Liver (tissue), 9 donors: ENCODE measurements around the gene ZNF710. TPM values are rescaled to one million over a fixed set of nuclear protein-coding genes. Genes with fewer than 3 reads are reported as not detected.

ENCODE experiments used
- DNase-seq: peaks from one replicate; pipeline ENCODE4 v3.0.0-alpha.2; 2017; ENCODE audit warnings: low spot score
- H3K27ac ChIP-seq, 2 donors: one replicate each; pipeline ENCODE4 v1.7.0; 2013; ENCODE audit warnings: inconsistent platforms in 2 of 2, low read length in 2 of 2, control low read depth in 1 of 2, low read depth in 1 of 2, mild to moderate bottlenecking in 1 of 2
- H3K27me3 ChIP-seq, 4 donors: one replicate each; pipeline versions ENCODE4 v1.6.1 to v1.7.0; 2013; ENCODE audit warnings: low read length in 3 of 4, inconsistent platforms in 1 of 4, mild to moderate bottlenecking in 1 of 4, moderate library complexity in 1 of 4; ENCODE audit not compliant: control insufficient read depth in 4 of 4, insufficient read depth in 4 of 4
- H3K36me3 ChIP-seq, 4 donors: one replicate each; pipeline versions ENCODE4 v1.6.1 to v1.7.0; 2013; ENCODE audit warnings: low read length in 3 of 4, mild to moderate bottlenecking in 3 of 4, low read depth in 1 of 4, moderate library complexity in 1 of 4; ENCODE audit not compliant: control insufficient read depth in 4 of 4, insufficient read depth in 3 of 4
- H3K4me1 ChIP-seq, 4 donors: one replicate each; pipeline versions ENCODE4 v1.6.1 to v1.7.0; 2013; ENCODE audit warnings: low read length in 3 of 4, mild to moderate bottlenecking in 3 of 4, moderate library complexity in 1 of 4; ENCODE audit not compliant: control insufficient read depth in 4 of 4, insufficient read depth in 4 of 4
- H3K4me3 ChIP-seq, 3 donors: one replicate each; pipeline versions ENCODE4 v1.6.1 to v1.7.0; 2013; ENCODE audit warnings: low read length in 3 of 3, control low read depth in 1 of 3, low read depth in 1 of 3, mild to moderate bottlenecking in 1 of 3
- H3K9ac ChIP-seq, 2 donors: one replicate each; pipeline ENCODE4 v1.7.0; 2013; ENCODE audit warnings: low read length in 2 of 2, mild to moderate bottlenecking in 2 of 2, moderate library complexity in 2 of 2, control low read depth in 1 of 2, low read depth in 1 of 2
- H3K9me3 ChIP-seq, 4 donors: one replicate each; pipeline versions ENCODE4 v1.6.1 to v1.7.0; 2013; ENCODE audit warnings: low read length in 3 of 4; ENCODE audit not compliant: control insufficient read depth in 4 of 4
- EGR1 ChIP-seq, 2 donors: IDR thresholded peaks; 2 replicates each; pipeline ENCODE4 v1.6.1; 2016 to 2018; ENCODE audit warnings: antibody characterized with exemption in 2 of 2, low read depth in 2 of 2
- FOXA1 ChIP-seq: IDR thresholded peaks from 2 replicates; pipeline ENCODE4 v1.6.1; 2016; ENCODE audit warnings: antibody characterized with exemption
- FOXA2 ChIP-seq: IDR thresholded peaks from 2 replicates; pipeline ENCODE4 v1.6.1; 2016; ENCODE audit warnings: antibody characterized with exemption
- GABPA ChIP-seq, 2 donors: IDR thresholded peaks in 1 of 2; conservative IDR thresholded peaks in 1 of 2; 2 replicates each; pipeline ENCODE4 v1.6.1; 2016; ENCODE audit warnings: antibody characterized with exemption in 2 of 2, mild to moderate bottlenecking in 1 of 2, moderate library complexity in 1 of 2
- HNF4A ChIP-seq, 2 donors: conservative IDR thresholded peaks; 2 replicates each; pipeline ENCODE4 v1.6.1; 2016; ENCODE audit warnings: antibody characterized with exemption in 2 of 2, mild to moderate bottlenecking in 2 of 2
- HNF4G ChIP-seq: IDR thresholded peaks from 2 replicates; pipeline ENCODE4 v1.6.1; 2016; ENCODE audit warnings: antibody characterized with exemption
- JUND ChIP-seq, 2 donors: IDR thresholded peaks; 2 replicates each; pipeline ENCODE4 v1.6.1; 2016; ENCODE audit warnings: antibody characterized with exemption in 2 of 2
- MAX ChIP-seq: IDR thresholded peaks from 2 replicates; pipeline ENCODE4 v1.6.1; 2016; ENCODE audit warnings: antibody characterized with exemption
- NR2F2 ChIP-seq: IDR thresholded peaks from 2 replicates; pipeline ENCODE4 v1.6.1; 2016; ENCODE audit warnings: antibody characterized with exemption
- RAD21 ChIP-seq, 2 donors: IDR thresholded peaks; 2 replicates each; pipeline ENCODE4 v1.6.1; 2016; ENCODE audit warnings: antibody characterized with exemption in 2 of 2, mild to moderate bottlenecking in 2 of 2
- RXRA ChIP-seq, 2 donors: IDR thresholded peaks; 2 replicates each; pipeline ENCODE4 v1.6.1; 2017 to 2018; ENCODE audit warnings: antibody characterized with exemption in 2 of 2, mild to moderate bottlenecking in 1 of 2
- SP1 ChIP-seq: IDR thresholded peaks from 2 replicates; pipeline ENCODE4 v1.6.1; 2018; ENCODE audit warnings: antibody characterized with exemption, mild to moderate bottlenecking
- TAF1 ChIP-seq: conservative IDR thresholded peaks from 2 replicates; pipeline ENCODE4 v1.6.1; 2016; ENCODE audit warnings: antibody characterized with exemption, mild to moderate bottlenecking
- YY1 ChIP-seq: IDR thresholded peaks from 2 replicates; pipeline ENCODE4 v1.6.1; 2016; ENCODE audit warnings: antibody characterized with exemption, mild to moderate bottlenecking
- WGBS: extraction: QIAGEN DNeasy Blood & Tissue Kit; methylation state at CpG from one replicate; pipeline ENCODE4 v1.1.7; 2013; 5-methylcytosine and 5-hydroxymethylcytosine counted together
- polyA plus RNA-seq, 2 donors: library from polyadenylated mRNA; stranded (reverse) in 1 of 2; unstranded in 1 of 2; fragments of 200-250 nt in 1 of 2; fragments of >200 nt in 1 of 2; fragmentation: Nextera tagmentation in 1 of 2; extraction: Ambion mirVana in 1 of 2; gene quantifications; one replicate each; pipeline versions ENCODE4 v1.2.1 to v1.2.3, GENCODE V29; 2013 to 2015
- total RNA-seq, 2 donors: library from RNA; depleted of rRNA; stranded (reverse); fragments of >200 nt; gene quantifications; one replicate each; pipeline ENCODE4 v1.2.3, GENCODE V29; 2014
- TF ChIP-seq, protein P1 (sequence below): IDR thresholded peaks from 2 replicates; pipeline ENCODE4 v1.6.1; 2016; ENCODE audit warnings: antibody characterized with exemption
- TF ChIP-seq, protein P2 (sequence below): IDR thresholded peaks from 2 replicates; pipeline ENCODE4 v1.6.1; 2016; ENCODE audit warnings: antibody characterized with exemption
- TF ChIP-seq, protein P3 (sequence below): IDR thresholded peaks from 2 replicates; pipeline ENCODE4 v1.6.1; 2016; ENCODE audit warnings: antibody characterized with exemption, mild to moderate bottlenecking
- TF ChIP-seq, protein P4 (sequence below): fragments of 150-350 bp; IDR thresholded peaks from 2 replicates; pipeline ENCODE4 v1.5.1; 2017; ENCODE audit warnings: improper control_type of control experiment, low read depth, low read length; ENCODE audit not compliant: missing input control
- donor health status: healthy.
- donor health status: healthy.
- donor health status: healthy.
- donor health status: healthy.
- donor health status: healthy.

The ZNF710 gene
- total and polyA plus RNA-seq, 4 donors, result 1.9 to 15.3 (median 5.4) TPM

- TF ChIP-seq GABPA (IDR thresholded peaks at IDR 0.05 in 1 of 2, conservative IDR thresholded peaks at IDR 0.05 in 1 of 2) (no peak), YY1 (peak; percentile 16)
These were observed 731 bp downstream of the ZNF710 start for GRCh38 chr15:90001683-90002427.

GRCh38 chr15:90002428-90002844, 1.3 kb downstream of the ZNF710 start:
- no peaks in the 10 kb centered on the region for H3K36me3 ChIP-seq
- H3K4me3 ChIP-seq, result peak overlapping the region; percentile 27 to 85 (median 64)
- peak overlapping the region; percentile 48 to 51 for H3K9ac ChIP-seq
- peak; percentile 57 for DNase-seq
- peak overlapping the region; percentile 80 to 88 for H3K27ac ChIP-seq
- no peaks in the 10 kb centered on the region for H3K27me3 ChIP-seq
- 4% methylated on average over 27 of the region's 27 CpGs for WGBS
- peaks cover 8 to 32% (median 21%) of the 10 kb centered on the region in 4 donors for H3K4me1 ChIP-seq
- no peaks in the 10 kb centered on the region for H3K9me3 ChIP-seq
- no peak for TF ChIP-seq NR2F2
- no peak for TF ChIP-seq RAD21 (IDR thresholded peaks at IDR 0.05)
- TF ChIP-seq, protein P1, sequence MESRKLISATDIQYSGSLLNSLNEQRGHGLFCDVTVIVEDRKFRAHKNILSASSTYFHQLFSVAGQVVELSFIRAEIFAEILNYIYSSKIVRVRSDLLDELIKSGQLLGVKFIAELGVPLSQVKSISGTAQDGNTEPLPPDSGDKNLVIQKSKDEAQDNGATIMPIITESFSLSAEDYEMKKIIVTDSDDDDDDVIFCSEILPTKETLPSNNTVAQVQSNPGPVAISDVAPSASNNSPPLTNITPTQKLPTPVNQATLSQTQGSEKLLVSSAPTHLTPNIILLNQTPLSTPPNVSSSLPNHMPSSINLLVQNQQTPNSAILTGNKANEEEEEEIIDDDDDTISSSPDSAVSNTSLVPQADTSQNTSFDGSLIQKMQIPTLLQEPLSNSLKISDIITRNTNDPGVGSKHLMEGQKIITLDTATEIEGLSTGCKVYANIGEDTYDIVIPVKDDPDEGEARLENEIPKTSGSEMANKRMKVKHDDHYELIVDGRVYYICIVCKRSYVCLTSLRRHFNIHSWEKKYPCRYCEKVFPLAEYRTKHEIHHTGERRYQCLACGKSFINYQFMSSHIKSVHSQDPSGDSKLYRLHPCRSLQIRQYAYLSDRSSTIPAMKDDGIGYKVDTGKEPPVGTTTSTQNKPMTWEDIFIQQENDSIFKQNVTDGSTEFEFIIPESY, result no peak
- TF ChIP-seq HNF4G, result no peak
- TF ChIP-seq HNF4A (conservative IDR thresholded peaks at IDR 0.05), result no peak
- no peak for TF ChIP-seq FOXA2
- TF ChIP-seq, protein P2, sequence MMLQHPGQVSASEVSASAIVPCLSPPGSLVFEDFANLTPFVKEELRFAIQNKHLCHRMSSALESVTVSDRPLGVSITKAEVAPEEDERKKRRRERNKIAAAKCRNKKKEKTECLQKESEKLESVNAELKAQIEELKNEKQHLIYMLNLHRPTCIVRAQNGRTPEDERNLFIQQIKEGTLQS, result no peak
- TF ChIP-seq SP1, result no peak
- TF ChIP-seq EGR1 (IDR thresholded peaks at IDR 0.05; ENCODE audit: low read depth in 2 of 2), result no peak
- TF ChIP-seq RXRA (IDR thresholded peaks at IDR 0.05), result no peak
- TF ChIP-seq MAX, result no peak
- TF ChIP-seq, protein P3, sequence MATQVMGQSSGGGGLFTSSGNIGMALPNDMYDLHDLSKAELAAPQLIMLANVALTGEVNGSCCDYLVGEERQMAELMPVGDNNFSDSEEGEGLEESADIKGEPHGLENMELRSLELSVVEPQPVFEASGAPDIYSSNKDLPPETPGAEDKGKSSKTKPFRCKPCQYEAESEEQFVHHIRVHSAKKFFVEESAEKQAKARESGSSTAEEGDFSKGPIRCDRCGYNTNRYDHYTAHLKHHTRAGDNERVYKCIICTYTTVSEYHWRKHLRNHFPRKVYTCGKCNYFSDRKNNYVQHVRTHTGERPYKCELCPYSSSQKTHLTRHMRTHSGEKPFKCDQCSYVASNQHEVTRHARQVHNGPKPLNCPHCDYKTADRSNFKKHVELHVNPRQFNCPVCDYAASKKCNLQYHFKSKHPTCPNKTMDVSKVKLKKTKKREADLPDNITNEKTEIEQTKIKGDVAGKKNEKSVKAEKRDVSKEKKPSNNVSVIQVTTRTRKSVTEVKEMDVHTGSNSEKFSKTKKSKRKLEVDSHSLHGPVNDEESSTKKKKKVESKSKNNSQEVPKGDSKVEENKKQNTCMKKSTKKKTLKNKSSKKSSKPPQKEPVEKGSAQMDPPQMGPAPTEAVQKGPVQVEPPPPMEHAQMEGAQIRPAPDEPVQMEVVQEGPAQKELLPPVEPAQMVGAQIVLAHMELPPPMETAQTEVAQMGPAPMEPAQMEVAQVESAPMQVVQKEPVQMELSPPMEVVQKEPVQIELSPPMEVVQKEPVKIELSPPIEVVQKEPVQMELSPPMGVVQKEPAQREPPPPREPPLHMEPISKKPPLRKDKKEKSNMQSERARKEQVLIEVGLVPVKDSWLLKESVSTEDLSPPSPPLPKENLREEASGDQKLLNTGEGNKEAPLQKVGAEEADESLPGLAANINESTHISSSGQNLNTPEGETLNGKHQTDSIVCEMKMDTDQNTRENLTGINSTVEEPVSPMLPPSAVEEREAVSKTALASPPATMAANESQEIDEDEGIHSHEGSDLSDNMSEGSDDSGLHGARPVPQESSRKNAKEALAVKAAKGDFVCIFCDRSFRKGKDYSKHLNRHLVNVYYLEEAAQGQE, result no peak
- TF ChIP-seq JUND (IDR thresholded peaks at IDR 0.05), result no peak
- TF ChIP-seq, protein P4, sequence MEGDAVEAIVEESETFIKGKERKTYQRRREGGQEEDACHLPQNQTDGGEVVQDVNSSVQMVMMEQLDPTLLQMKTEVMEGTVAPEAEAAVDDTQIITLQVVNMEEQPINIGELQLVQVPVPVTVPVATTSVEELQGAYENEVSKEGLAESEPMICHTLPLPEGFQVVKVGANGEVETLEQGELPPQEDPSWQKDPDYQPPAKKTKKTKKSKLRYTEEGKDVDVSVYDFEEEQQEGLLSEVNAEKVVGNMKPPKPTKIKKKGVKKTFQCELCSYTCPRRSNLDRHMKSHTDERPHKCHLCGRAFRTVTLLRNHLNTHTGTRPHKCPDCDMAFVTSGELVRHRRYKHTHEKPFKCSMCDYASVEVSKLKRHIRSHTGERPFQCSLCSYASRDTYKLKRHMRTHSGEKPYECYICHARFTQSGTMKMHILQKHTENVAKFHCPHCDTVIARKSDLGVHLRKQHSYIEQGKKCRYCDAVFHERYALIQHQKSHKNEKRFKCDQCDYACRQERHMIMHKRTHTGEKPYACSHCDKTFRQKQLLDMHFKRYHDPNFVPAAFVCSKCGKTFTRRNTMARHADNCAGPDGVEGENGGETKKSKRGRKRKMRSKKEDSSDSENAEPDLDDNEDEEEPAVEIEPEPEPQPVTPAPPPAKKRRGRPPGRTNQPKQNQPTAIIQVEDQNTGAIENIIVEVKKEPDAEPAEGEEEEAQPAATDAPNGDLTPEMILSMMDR, result no peak
- TF ChIP-seq FOXA1, result no peak
- TF ChIP-seq GABPA (IDR thresholded peaks at IDR 0.05 in 1 of 2, conservative IDR thresholded peaks at IDR 0.05 in 1 of 2), result no peak
- TF ChIP-seq YY1, result no peak
- TF ChIP-seq TAF1, result no peak

More at GRCh38 chr15:90001683-90002427, 731 bp downstream of the ZNF710 start:
- no peaks in the 10 kb centered on the region for H3K27me3 ChIP-seq
- peak overlapping the region; percentile 80 to 88 for H3K27ac ChIP-seq
- peaks cover 8 to 26% (median 18%) of the 10 kb centered on the region in 4 donors for H3K4me1 ChIP-seq
- WGBS, result under 1% methylated on average over 89 of the region's 89 CpGs
- H3K4me3 ChIP-seq, result peak overlapping the region in 2 of 3 donors; percentile 64 to 85
- H3K36me3 ChIP-seq, result no peaks in the 10 kb centered on the region
- no peak overlapping the region for H3K9ac ChIP-seq
- no peaks in the 10 kb centered on the region for H3K9me3 ChIP-seq
- peak; percentile 70 for DNase-seq
